Measurements from ENCODE around the gene CMTM8.

The CMTM8 gene

GRCh38 chr3:32216172-32216783 is 22.2 kb upstream of the CMTM8 start:
- TF ChIP-seq POLR2AphosphoS5 (IDR thresholded peaks at IDR 0.05; ENCODE audit: low read depth, low read length) (no peak), REST (IDR thresholded peaks at IDR 0.05; ENCODE audit: insufficient read depth in 1 of 2, low read depth in 2 of 2, low read length in 2 of 2) (no peak), SIN3A (IDR thresholded peaks at IDR 0.05; ENCODE audit: borderline replicate concordance, insufficient read depth, low read length) (no peak), FOXP2 (optimal IDR thresholded peaks at IDR 0.05; ENCODE audit: borderline replicate concordance, extremely low read depth, extremely low read length, insufficient read depth) (no peak), TAF1 (IDR thresholded peaks at IDR 0.05; ENCODE audit: borderline replicate concordance, insufficient read depth, low read length) (no peak)

GRCh38 chr3:32217339-32217738 is 21.1 kb upstream of the CMTM8 start:
- TF ChIP-seq REST (IDR thresholded peaks at IDR 0.05; ENCODE audit: insufficient read depth in 1 of 2, low read depth in 2 of 2, low read length in 2 of 2) (no peak), TAF1 (IDR thresholded peaks at IDR 0.05; ENCODE audit: borderline replicate concordance, insufficient read depth, low read length) (no peak), FOXP2 (optimal IDR thresholded peaks at IDR 0.05; ENCODE audit: borderline replicate concordance, extremely low read depth, extremely low read length, insufficient read depth) (no peak), SIN3A (IDR thresholded peaks at IDR 0.05; ENCODE audit: borderline replicate concordance, insufficient read depth, low read length) (no peak), POLR2AphosphoS5 (IDR thresholded peaks at IDR 0.05; ENCODE audit: low read depth, low read length) (no peak)

GRCh38 chr3:32219537-32219936 is 18.9 kb upstream of the CMTM8 start:
- TF ChIP-seq REST (IDR thresholded peaks at IDR 0.05; ENCODE audit: insufficient read depth in 1 of 2, low read depth in 2 of 2, low read length in 2 of 2): no peak
- TF ChIP-seq FOXP2 (optimal IDR thresholded peaks at IDR 0.05; ENCODE audit: borderline replicate concordance, extremely low read depth, extremely low read length, insufficient read depth): no peak
- TF ChIP-seq POLR2AphosphoS5 (IDR thresholded peaks at IDR 0.05; ENCODE audit: low read depth, low read length): no peak
- TF ChIP-seq SIN3A (IDR thresholded peaks at IDR 0.05; ENCODE audit: borderline replicate concordance, insufficient read depth, low read length): no peak
- TF ChIP-seq TAF1 (IDR thresholded peaks at IDR 0.05; ENCODE audit: borderline replicate concordance, insufficient read depth, low read length): no peak

GRCh38 chr3:32220006-32220405 is 18.5 kb upstream of the CMTM8 start:
- TF ChIP-seq SIN3A (IDR thresholded peaks at IDR 0.05; ENCODE audit: borderline replicate concordance, insufficient read depth, low read length): no peak
- no peak for TF ChIP-seq TAF1 (IDR thresholded peaks at IDR 0.05; ENCODE audit: borderline replicate concordance, insufficient read depth, low read length)
- TF ChIP-seq FOXP2 (optimal IDR thresholded peaks at IDR 0.05; ENCODE audit: borderline replicate concordance, extremely low read depth, extremely low read length, insufficient read depth): no peak
- TF ChIP-seq POLR2AphosphoS5 (IDR thresholded peaks at IDR 0.05; ENCODE audit: low read depth, low read length): no peak

- TF ChIP-seq POLR2AphosphoS5 (IDR thresholded peaks at IDR 0.05; ENCODE audit: low read depth, low read length): no peak
- TF ChIP-seq SIN3A (IDR thresholded peaks at IDR 0.05; ENCODE audit: borderline replicate concordance, insufficient read depth, low read length): no peak
- no peak for TF ChIP-seq FOXP2 (optimal IDR thresholded peaks at IDR 0.05; ENCODE audit: borderline replicate concordance, extremely low read depth, extremely low read length, insufficient read depth)
- no peak for TF ChIP-seq TAF1 (IDR thresholded peaks at IDR 0.05; ENCODE audit: borderline replicate concordance, insufficient read depth, low read length)
- no peak for TF ChIP-seq REST (IDR thresholded peaks at IDR 0.05; ENCODE audit: insufficient read depth in 1 of 2, low read depth in 2 of 2, low read length in 2 of 2)
Measured at GRCh38 chr3:32222950-32223349, 15.5 kb upstream of the CMTM8 start.
